ENCODE measurements around the gene PAPPA. TPM values are rescaled to one million over a fixed set of nuclear protein-coding genes. Genes with fewer than 3 reads are reported as not detected.

Gene PAPPA
- total RNA-seq, 4 donors from 2014 or later = 1.0 to 5.0 (median 2.8) TPM

GRCh38 chr9:116238776-116239340 is 85.3 kb downstream of the PAPPA start:
- Histone ChIP-seq H3K27ac (no peak overlapping the region), H3K4me1 (no peaks in the 10 kb centered on the region), H3K4me3 (replicated peaks in 1 of 3) (no peak overlapping the region), H3K36me3 (no peaks in the 10 kb centered on the region), H3K9me3 (no peaks in the 10 kb centered on the region), H3K27me3 (no peaks in the 10 kb centered on the region)
- TF ChIP-seq POLR2A (IDR thresholded peaks at IDR 0.05) (no peak), CTCF (IDR thresholded peaks at IDR 0.05) (no peak)
- WGBS, 2 donors = 83 to 86% methylated on average over 1 of the region's 1 CpG
- DNase-seq = no peak
- intact Hi-C loops (cut with DNase I) = no loop called here

- no peak overlapping the region for H3K27ac ChIP-seq
- no peak for TF ChIP-seq POLR2A (IDR thresholded peaks at IDR 0.05)
- TF ChIP-seq CTCF (IDR thresholded peaks at IDR 0.05) = no peak
- H3K4me1 ChIP-seq = peaks cover 0 to 3% of the 10 kb centered on the region in 2 donors
- 84 to 95% methylated on average over 1 of the region's 1 CpG for WGBS, 2 donors
- no peak overlapping the region for H3K4me3 ChIP-seq (replicated peaks in 1 of 3)
- H3K27me3 ChIP-seq = no peaks in the 10 kb centered on the region
- DNase-seq = no peak
- no peaks in the 10 kb centered on the region for H3K9me3 ChIP-seq
- intact Hi-C loops (cut with DNase I) = no loop called here
- H3K36me3 ChIP-seq = no peaks in the 10 kb centered on the region
Measured at GRCh38 chr9:116243708-116244107, 90.1 kb downstream of the PAPPA start.

GRCh38 chr9:116247284-116247683 is 93.7 kb downstream of the PAPPA start:
- TF ChIP-seq POLR2A (IDR thresholded peaks at IDR 0.05) (no peak), CTCF (IDR thresholded peaks at IDR 0.05) (no peak)
- H3K9me3 ChIP-seq = no peaks in the 10 kb centered on the region
- H3K27ac ChIP-seq = no peak overlapping the region
- 86 to 87% methylated on average over 1 of the region's 1 CpG for WGBS, 2 donors
- peaks cover 0 to 3% of the 10 kb centered on the region in 2 donors for H3K4me1 ChIP-seq
- H3K27me3 ChIP-seq = no peaks in the 10 kb centered on the region
- no peaks in the 10 kb centered on the region for H3K36me3 ChIP-seq
- no peak overlapping the region for H3K4me3 ChIP-seq (replicated peaks in 1 of 3)
- intact Hi-C loops (cut with DNase I) = no loop called here
- no peak for DNase-seq

GRCh38 chr9:116247791-116248374 is 94.3 kb downstream of the PAPPA start:
- intact Hi-C loops (cut with DNase I) = no loop called here
- Histone ChIP-seq H3K4me1 (peaks cover 0 to 3% of the 10 kb centered on the region in 2 donors), H3K9me3 (no peaks in the 10 kb centered on the region), H3K27me3 (no peaks in the 10 kb centered on the region), H3K36me3 (no peaks in the 10 kb centered on the region), H3K27ac (no peak overlapping the region), H3K4me3 (replicated peaks in 1 of 3) (no peak overlapping the region)
- TF ChIP-seq CTCF (IDR thresholded peaks at IDR 0.05) (no peak), POLR2A (IDR thresholded peaks at IDR 0.05) (no peak)
- 96% methylated on average over 2 of the region's 2 CpGs for WGBS, 2 donors
- no peak for DNase-seq

GRCh38 chr9:116250891-116251290 is 97.3 kb downstream of the PAPPA start:
- 80 to 83% methylated on average over 4 of the region's 4 CpGs for WGBS, 2 donors
- no peak for DNase-seq

More at GRCh38 chr9:116250891-116251290, 97.3 kb downstream of the PAPPA start:
- no peaks in the 10 kb centered on the region for H3K9me3 ChIP-seq
- intact Hi-C loops (cut with DNase I) = no loop called here
- no peaks in the 10 kb centered on the region for H3K36me3 ChIP-seq
- TF ChIP-seq POLR2A (IDR thresholded peaks at IDR 0.05) (no peak), CTCF (IDR thresholded peaks at IDR 0.05) (no peak)
- H3K4me1 ChIP-seq = peaks cover 0 to 3% of the 10 kb centered on the region in 2 donors
- H3K27me3 ChIP-seq = no peaks in the 10 kb centered on the region
- H3K4me3 ChIP-seq (replicated peaks in 1 of 3) = no peak overlapping the region
- H3K27ac ChIP-seq = no peak overlapping the region
